Panc1 (cell line): ENCODE data around the gene ERGIC1.

ENCODE experiments used
- POLR2AphosphoS5 ChIP-seq: IDR thresholded peaks from 2 replicates; pipeline ENCODE4 v1.6.1; 2012; ENCODE audit warnings: mild to moderate bottlenecking, low read depth, low read length, moderate library complexity
- SIN3A ChIP-seq: IDR thresholded peaks from 2 replicates; pipeline ENCODE4 v1.6.1; 2012; ENCODE audit warnings: low read depth, mild to moderate bottlenecking, low read length, moderate library complexity, borderline replicate concordance; ENCODE audit not compliant: insufficient read depth
- TCF7L2 ChIP-seq: IDR thresholded peaks from 2 replicates; pipeline ENCODE4 v1.6.1; 2011; ENCODE audit warnings: mild to moderate bottlenecking, low read depth, low read length, inconsistent platforms
- TF ChIP-seq, protein P1 (sequence below): fragments of 450-650 bp; IDR thresholded peaks from 2 replicates; pipeline ENCODE4 v1.5.1; 2017; ENCODE audit warnings: mild to moderate bottlenecking
- TF ChIP-seq, protein P2 (sequence below), 2 experiments: IDR thresholded peaks; 2 replicates each; pipeline ENCODE4 v1.6.1; 2011 to 2012; ENCODE audit warnings: low read depth in 2 of 2, control low read depth in 1 of 2, low read length in 1 of 2, mild to moderate bottlenecking in 1 of 2, moderate library complexity in 1 of 2; ENCODE audit not compliant: insufficient read depth in 1 of 2

DNA sequence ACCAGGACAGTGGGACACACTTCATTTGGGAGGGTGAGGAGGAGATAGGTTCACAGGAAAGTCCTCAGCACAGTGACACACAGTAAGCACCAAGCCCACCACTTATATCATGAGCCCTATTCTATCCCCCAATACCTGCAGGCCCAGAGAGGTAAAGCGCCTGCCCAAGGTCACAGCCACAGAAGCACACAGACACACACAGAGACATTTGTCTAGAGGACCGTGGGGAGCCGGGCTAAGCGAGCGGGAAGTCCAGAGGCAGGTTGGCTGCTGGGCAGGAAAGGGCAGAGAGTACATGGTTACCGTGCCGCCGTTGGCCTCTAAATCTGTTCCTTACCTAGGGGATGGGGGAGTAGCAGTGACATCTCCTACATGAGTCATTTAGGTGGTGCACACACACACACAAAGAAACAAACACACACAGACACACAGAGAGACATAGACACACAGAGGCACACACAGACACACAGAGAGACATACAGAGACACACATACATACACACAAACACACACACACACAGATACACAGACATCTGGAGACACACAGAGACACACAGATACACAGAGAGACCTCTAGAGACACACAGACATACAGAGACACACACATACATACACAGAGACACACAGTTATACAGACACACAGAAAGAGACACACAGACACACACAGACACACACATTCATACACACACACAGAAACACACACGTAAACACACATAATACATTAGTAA, 47.2 kb upstream of the ERGIC1 start:
- TF ChIP-seq, protein P1, sequence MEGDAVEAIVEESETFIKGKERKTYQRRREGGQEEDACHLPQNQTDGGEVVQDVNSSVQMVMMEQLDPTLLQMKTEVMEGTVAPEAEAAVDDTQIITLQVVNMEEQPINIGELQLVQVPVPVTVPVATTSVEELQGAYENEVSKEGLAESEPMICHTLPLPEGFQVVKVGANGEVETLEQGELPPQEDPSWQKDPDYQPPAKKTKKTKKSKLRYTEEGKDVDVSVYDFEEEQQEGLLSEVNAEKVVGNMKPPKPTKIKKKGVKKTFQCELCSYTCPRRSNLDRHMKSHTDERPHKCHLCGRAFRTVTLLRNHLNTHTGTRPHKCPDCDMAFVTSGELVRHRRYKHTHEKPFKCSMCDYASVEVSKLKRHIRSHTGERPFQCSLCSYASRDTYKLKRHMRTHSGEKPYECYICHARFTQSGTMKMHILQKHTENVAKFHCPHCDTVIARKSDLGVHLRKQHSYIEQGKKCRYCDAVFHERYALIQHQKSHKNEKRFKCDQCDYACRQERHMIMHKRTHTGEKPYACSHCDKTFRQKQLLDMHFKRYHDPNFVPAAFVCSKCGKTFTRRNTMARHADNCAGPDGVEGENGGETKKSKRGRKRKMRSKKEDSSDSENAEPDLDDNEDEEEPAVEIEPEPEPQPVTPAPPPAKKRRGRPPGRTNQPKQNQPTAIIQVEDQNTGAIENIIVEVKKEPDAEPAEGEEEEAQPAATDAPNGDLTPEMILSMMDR: no peak
- TF ChIP-seq POLR2AphosphoS5 (no peak), SIN3A (no peak), TCF7L2 (no peak)
- TF ChIP-seq, protein P2, sequence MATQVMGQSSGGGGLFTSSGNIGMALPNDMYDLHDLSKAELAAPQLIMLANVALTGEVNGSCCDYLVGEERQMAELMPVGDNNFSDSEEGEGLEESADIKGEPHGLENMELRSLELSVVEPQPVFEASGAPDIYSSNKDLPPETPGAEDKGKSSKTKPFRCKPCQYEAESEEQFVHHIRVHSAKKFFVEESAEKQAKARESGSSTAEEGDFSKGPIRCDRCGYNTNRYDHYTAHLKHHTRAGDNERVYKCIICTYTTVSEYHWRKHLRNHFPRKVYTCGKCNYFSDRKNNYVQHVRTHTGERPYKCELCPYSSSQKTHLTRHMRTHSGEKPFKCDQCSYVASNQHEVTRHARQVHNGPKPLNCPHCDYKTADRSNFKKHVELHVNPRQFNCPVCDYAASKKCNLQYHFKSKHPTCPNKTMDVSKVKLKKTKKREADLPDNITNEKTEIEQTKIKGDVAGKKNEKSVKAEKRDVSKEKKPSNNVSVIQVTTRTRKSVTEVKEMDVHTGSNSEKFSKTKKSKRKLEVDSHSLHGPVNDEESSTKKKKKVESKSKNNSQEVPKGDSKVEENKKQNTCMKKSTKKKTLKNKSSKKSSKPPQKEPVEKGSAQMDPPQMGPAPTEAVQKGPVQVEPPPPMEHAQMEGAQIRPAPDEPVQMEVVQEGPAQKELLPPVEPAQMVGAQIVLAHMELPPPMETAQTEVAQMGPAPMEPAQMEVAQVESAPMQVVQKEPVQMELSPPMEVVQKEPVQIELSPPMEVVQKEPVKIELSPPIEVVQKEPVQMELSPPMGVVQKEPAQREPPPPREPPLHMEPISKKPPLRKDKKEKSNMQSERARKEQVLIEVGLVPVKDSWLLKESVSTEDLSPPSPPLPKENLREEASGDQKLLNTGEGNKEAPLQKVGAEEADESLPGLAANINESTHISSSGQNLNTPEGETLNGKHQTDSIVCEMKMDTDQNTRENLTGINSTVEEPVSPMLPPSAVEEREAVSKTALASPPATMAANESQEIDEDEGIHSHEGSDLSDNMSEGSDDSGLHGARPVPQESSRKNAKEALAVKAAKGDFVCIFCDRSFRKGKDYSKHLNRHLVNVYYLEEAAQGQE (IDR thresholded peaks at IDR 0.05; ENCODE audit: insufficient read depth in 1 of 2, low read depth in 2 of 2, low read length in 1 of 2): no peak
